GM23248 (cell line): ENCODE results near the gene UNC13B. TPM values are rescaled to one million over a fixed set of nuclear protein-coding genes. Genes with fewer than 3 reads are reported as not detected.
"Not testable (repeated sequence)": the region's sequence is repeated elsewhere in the genome, so short reads cannot be mapped to it uniquely, and the experiment has no call there.

Experiments used
- DNase-seq: peaks from one replicate; pipeline ENCODE4 v3.0.0-alpha.2; 2015
- H2AFZ ChIP-seq: fragments of 200-600 bp; sonication (generic); 2 replicates; pipeline ENCODE4 v1.6.1; 2016; ENCODE audit warnings: antibody characterized with exemption
- H3F3A ChIP-seq: fragments of 200-600 bp; sonication (generic); 2 replicates; pipeline ENCODE4 v1.6.1; 2016; ENCODE audit warnings: mild to moderate bottlenecking, antibody characterized with exemption, mixed run types; ENCODE audit not compliant: insufficient read depth
- H3K27ac ChIP-seq: fragments of 200-600 bp; sonication (generic); 2 replicates; pipeline ENCODE4 v1.5.1; 2016; ENCODE audit warnings: mild to moderate bottlenecking
- H3K27me3 ChIP-seq: fragments of 200-600 bp; sonication (generic); replicated peaks from 2 replicates; pipeline ENCODE4 v1.6.1; 2016; ENCODE audit warnings: mild to moderate bottlenecking; ENCODE audit not compliant: insufficient read depth
- H3K36me3 ChIP-seq: fragments of 200-600 bp; sonication (generic); 2 replicates; pipeline ENCODE4 v1.6.1; 2016; ENCODE audit warnings: low read depth, mild to moderate bottlenecking
- H3K4me1 ChIP-seq: fragments of 200-600 bp; sonication (generic); 2 replicates; pipeline ENCODE4 v1.6.1; 2016; ENCODE audit warnings: mild to moderate bottlenecking; ENCODE audit not compliant: insufficient read depth
- H3K4me2 ChIP-seq: fragments of 200-600 bp; sonication (generic); one replicate; pipeline ENCODE4 v1.6.1; 2016; ENCODE audit warnings: mild to moderate bottlenecking; ENCODE audit not compliant: unreplicated experiment
- H3K4me3 ChIP-seq: fragments of 200-600 bp; sonication (generic); 2 replicates; pipeline ENCODE4 v1.5.1; 2016; ENCODE audit warnings: mild to moderate bottlenecking
- H3K79me2 ChIP-seq: fragments of 200-600 bp; sonication (generic); 2 replicates; pipeline ENCODE4 v1.6.1; 2016; ENCODE audit warnings: mild to moderate bottlenecking; ENCODE audit not compliant: insufficient read depth
- H3K9ac ChIP-seq: fragments of 200-600 bp; sonication (generic); 2 replicates; pipeline ENCODE4 v1.6.1; 2016; ENCODE audit warnings: mild to moderate bottlenecking
- H3K9me2 ChIP-seq: fragments of 200-600 bp; sonication (generic); 2 replicates; pipeline ENCODE4 v1.6.1; 2016; ENCODE audit warnings: mixed run types, mild to moderate bottlenecking, moderate library complexity; ENCODE audit not compliant: insufficient read depth
- H3K9me3 ChIP-seq: fragments of 200-600 bp; sonication (generic); one replicate; pipeline ENCODE4 v1.6.1; 2017; ENCODE audit warnings: low read depth
- H4K20me1 ChIP-seq: fragments of 200-600 bp; sonication (generic); 2 replicates; pipeline ENCODE4 v1.6.0; 2016; ENCODE audit not compliant: insufficient read depth
- EZH2 ChIP-seq: fragments of 200-600 bp; sonication (generic); IDR thresholded peaks from 2 replicates; pipeline ENCODE4 v1.6.1; 2018; ENCODE audit warnings: antibody characterized with exemption, mild to moderate bottlenecking; ENCODE audit not compliant: insufficient read depth, poor library complexity, severe bottlenecking
- EZH2phosphoT487 ChIP-seq: fragments of 200-600 bp; sonication (generic); IDR thresholded peaks from 2 replicates; pipeline ENCODE4 v1.6.1; 2018; ENCODE audit warnings: antibody characterized with exemption, moderate library complexity, mild to moderate bottlenecking, low read depth; ENCODE audit not compliant: insufficient read depth
- WGBS, 2 experiments: methylation state at CpG; one replicate each; pipeline ENCODE4 v1.1.6; 2015 to 2017; ENCODE audit warnings: low lambda C conversion rate in 2 of 2, low coverage in 1 of 2; ENCODE audit errors: missing lambda C conversion rate in 2 of 2; 5-methylcytosine and 5-hydroxymethylcytosine counted together
- in situ Hi-C: fragments of 300-500 bp; cut with MboI; formaldehyde crosslinking; loops from 2 replicates; pipeline ENCODE4 v1.15.0; 2020
- polyA plus RNA-seq: library from polyadenylated mRNA; unstranded; fragments of >200 nt; fragmentation: Nextera tagmentation; extraction: Ambion mirVana; gene quantifications from 2 replicates; pipeline ENCODE4 v1.2.1, GENCODE V29; 2016
- total RNA-seq: library from RNA; depleted of rRNA; stranded (reverse); fragments of >200 nt; shearing (Covaris generic); gene quantifications from 2 replicates; pipeline ENCODE4 v1.2.3, GENCODE V29; 2014

Gene UNC13B
- total and polyA plus RNA-seq, 2 experiments from 2014 or later, result 5.5 to 15.3 TPM

GRCh38 chr9:35180801-35181200 lies 19.0 kb downstream of the UNC13B start:
- no peaks in the 10 kb centered on the region for H3K27me3 ChIP-seq
- H3K4me1 ChIP-seq, result no peaks in the 10 kb centered on the region
- H3K9me2 ChIP-seq, result no peaks in the 10 kb centered on the region
- no peak overlapping the region for H2AFZ ChIP-seq
- WGBS, 2 experiments, result 90 to 92% methylated on average over 2 of the region's 2 CpGs
- in situ Hi-C loops, result no loop called here
- no peaks in the 10 kb centered on the region for H3K79me2 ChIP-seq
- no peak overlapping the region for H3K27ac ChIP-seq
- H3K9me3 ChIP-seq, result no peaks in the 10 kb centered on the region
- TF ChIP-seq EZH2, result no peak
- no peak for TF ChIP-seq EZH2phosphoT487
- no peaks in the 10 kb centered on the region for H3F3A ChIP-seq
- no peaks in the 10 kb centered on the region for H3K36me3 ChIP-seq
- no peak for DNase-seq
- no peak overlapping the region for H3K4me2 ChIP-seq
- H3K4me3 ChIP-seq, result no peak overlapping the region
- H3K9ac ChIP-seq, result no peak overlapping the region
- H4K20me1 ChIP-seq, result no peaks in the 10 kb centered on the region

GRCh38 chr9:35182401-35182800 lies 20.6 kb downstream of the UNC13B start:
- H3K27ac ChIP-seq, H3K27me3 ChIP-seq, H3F3A ChIP-seq, H4K20me1 ChIP-seq, H2AFZ ChIP-seq, DNase-seq, H3K79me2 ChIP-seq, H3K4me3 ChIP-seq, in situ Hi-C loops, H3K9me3 ChIP-seq, H3K36me3 ChIP-seq, H3K9me2 ChIP-seq, H3K9ac ChIP-seq, H3K4me2 ChIP-seq, H3K4me1 ChIP-seq: not testable (repeated sequence)
- 47 to 57% methylated on average over 3 of the region's 3 CpGs for WGBS, 2 experiments

- H3K9ac ChIP-seq, H3K4me2 ChIP-seq, DNase-seq, H3K4me1 ChIP-seq, H3K4me3 ChIP-seq, H3K36me3 ChIP-seq, H2AFZ ChIP-seq, H3K9me2 ChIP-seq, H3K27me3 ChIP-seq, in situ Hi-C loops, H4K20me1 ChIP-seq, H3F3A ChIP-seq, H3K9me3 ChIP-seq, H3K79me2 ChIP-seq, H3K27ac ChIP-seq: not testable (repeated sequence)
- 97% methylated on average over 54 of the region's 56 CpGs; no CpG with 5 or more reads in 1 of the 2 experiments for WGBS, 2 experiments
These were observed 21.4 kb downstream of the UNC13B start for GRCh38 chr9:35182996-35183754.

GRCh38 chr9:35183755-35184480 lies 22.1 kb downstream of the UNC13B start:
- in situ Hi-C loops, result not testable (repeated sequence)
- WGBS, 2 experiments, result 94 to 100% methylated on average over 12 to 53 of the region's 53 CpGs

More at GRCh38 chr9:35183755-35184480, 22.1 kb downstream of the UNC13B start:
- H3K9me2 ChIP-seq, H3K27me3 ChIP-seq, H3K4me2 ChIP-seq, H3K79me2 ChIP-seq, H3K27ac ChIP-seq, H2AFZ ChIP-seq, DNase-seq, H3F3A ChIP-seq, H4K20me1 ChIP-seq, H3K4me3 ChIP-seq, H3K4me1 ChIP-seq, H3K9me3 ChIP-seq, H3K36me3 ChIP-seq, H3K9ac ChIP-seq: not testable (repeated sequence)
